Measurements from ENCODE around the gene TUFM. TPM values are rescaled to one million over a fixed set of nuclear protein-coding genes. Genes with fewer than 3 reads are reported as not detected.

TUFM gene
- total RNA-seq, 1 experiment from 2014 or later: 207 TPM

- Histone ChIP-seq H4K5ac (ENCODE audit: insufficient read length, low read depth, low read length) (no peak overlapping the region), H2BK12ac (ENCODE audit: insufficient read length, low read depth, low read length) (no peak overlapping the region), H3K9ac (ENCODE audit: extremely low read depth, insufficient read length, low read length) (peak overlapping the region; percentile 81), H3K79me1 (ENCODE audit: insufficient read depth, low read depth, low read length, poor library complexity, severe bottlenecking) (no peaks in the 10 kb centered on the region), H3K27me3 (ENCODE audit: insufficient read depth, low read length) (no peaks in the 10 kb centered on the region), H3K18ac (ENCODE audit: insufficient read length, low read depth, low read length) (peak overlapping the region; percentile 86), H3K4me2 (ENCODE audit: insufficient read depth, insufficient read length, low read length) (peak overlapping the region; percentile 94), H3K79me2 (ENCODE audit: insufficient read depth, low read length) (peaks cover 19% of the 10 kb centered on the region; the same call in 1 of the 2 replicates), H2BK15ac (ENCODE audit: low read depth, low read length) (no peak overlapping the region), H2AK5ac (ENCODE audit: insufficient read length, low read length) (no peak overlapping the region), H2BK120ac (ENCODE audit: low read depth, low read length, poor library complexity, severe bottlenecking) (no peak overlapping the region), H4K91ac (ENCODE audit: insufficient read length, low read depth, low read length) (no peak overlapping the region), H3K27ac (ENCODE audit: insufficient read length, low read depth, low read length) (no peak overlapping the region), H2AFZ (ENCODE audit: low read length) (no peak overlapping the region), H3K23ac (ENCODE audit: insufficient read length, low read depth, low read length) (no peak overlapping the region), H3K9me3 (ENCODE audit: control insufficient read depth, low read depth, low read length) (no peaks in the 10 kb centered on the region), H3K4me1 (ENCODE audit: insufficient read depth, low read length) (no peaks in the 10 kb centered on the region), H3K23me2 (ENCODE audit: insufficient read length, low read depth, low read length, poor library complexity, severe bottlenecking) (peaks cover 6% of the 10 kb centered on the region), H3K14ac (ENCODE audit: insufficient read depth, low read length) (peak overlapping the region; percentile 92), H2BK20ac (ENCODE audit: low read depth, low read length, poor library complexity, severe bottlenecking) (no peak overlapping the region), H3K56ac (ENCODE audit: insufficient read length, low read depth, low read length) (no peak overlapping the region), H4K20me1 (ENCODE audit: control insufficient read depth, insufficient read depth, insufficient read length) (no peaks in the 10 kb centered on the region), H4K8ac (replicated peaks; ENCODE audit: insufficient read length, low read depth, low read length) (no peak overlapping the region), H3K4ac (ENCODE audit: low read depth, low read length) (no peak overlapping the region; the same call in 1 of the 2 replicates), H3T11ph (ENCODE audit: low read length) (no peak overlapping the region), H2BK5ac (ENCODE audit: insufficient read length, low read length) (no peak overlapping the region)
- H3K4me1 Mint-ChIP-seq: peaks cover 29 to 34% of the 10 kb centered on the region in 2 experiments
- WGBS (ENCODE audit: extremely low coverage, insufficient read length, low lambda C conversion rate): no CpG with 5 or more reads among the region's 62 CpGs
- H3K27me3 Mint-ChIP-seq (ENCODE audit: low read depth): no peaks in the 10 kb centered on the region
- H3K4me3 Mint-ChIP-seq: peak overlapping the region; percentile 98
- no peak for DNase-seq
- H3K9me3 Mint-ChIP-seq: no peaks in the 10 kb centered on the region; a peak in 1 of 5 replicates
- H3K36me3 Mint-ChIP-seq (ENCODE audit: insufficient read depth in 1 of 3, low read depth in 3 of 3): peaks cover 35 to 54% (median 49%) of the 10 kb centered on the region in 3 experiments; a peak in 6 of 7 replicates
- peak overlapping the region in 1 of 3 experiments; percentile 79; a peak in 1 of 7 replicates for H3K27ac Mint-ChIP-seq
- TF ChIP-seq CTCF (conservative IDR thresholded peaks at IDR 0.05): no peak
Observed at GRCh38 chr16:28823291-28823872, 22.8 kb downstream of the TUFM start.
